HepG2 (cell line): Measurements from ENCODE around the gene MAPK9. TPM values are rescaled to one million over a fixed set of nuclear protein-coding genes. Genes with fewer than 3 reads are reported as not detected.
A peak's percentile ranks its signal among the peaks of the same experiment; 100 is the strongest.

ENCODE experiments used
- AGO1 ChIP-seq: fragments of 200-400 bp; formaldehyde crosslinking; IDR thresholded peaks from 2 replicates; pipeline ENCODE4 v1.6.1; 2017; ENCODE audit warnings: mild to moderate bottlenecking, low read depth, low read length, moderate library complexity; ENCODE audit not compliant: poor library complexity, severe bottlenecking
- HMG20B ChIP-seq: conservative IDR thresholded peaks from 2 replicates; pipeline ENCODE4 v1.6.1; 2016; ENCODE audit warnings: missing genetic modification reagents, missing compliant biosample characterization
- NR2F1 ChIP-seq, 2 experiments: fragments of 450-650 bp in 1 of 2; formaldehyde crosslinking in 1 of 2; IDR thresholded peaks; 2 replicates each; pipeline versions ENCODE4 v1.5.0 to v1.6.1; 2016 to 2020; ENCODE audit warnings: mild to moderate bottlenecking in 1 of 2, missing compliant biosample characterization in 1 of 2, missing genetic modification reagents in 1 of 2, moderate library complexity in 1 of 2
- SETDB1 ChIP-seq: sonication (generic); formaldehyde crosslinking; IDR thresholded peaks from 2 replicates; pipeline ENCODE4 v1.5.1; 2020; ENCODE audit warnings: missing genetic modification reagents, mild to moderate bottlenecking, borderline replicate concordance
- SIN3B ChIP-seq: fragments of 150-350 bp; IDR thresholded peaks from 2 replicates; pipeline ENCODE4 v1.6.1; 2014; ENCODE audit warnings: low read length
- SMC3 ChIP-seq: IDR thresholded peaks from 2 replicates; pipeline ENCODE4 v1.6.1; 2011; ENCODE audit warnings: low read length, improper control_type of control experiment
- SRY ChIP-seq: sonication (generic); formaldehyde crosslinking; IDR thresholded peaks from 2 replicates; pipeline ENCODE4 v1.8.0; 2022; ENCODE audit warnings: mild to moderate bottlenecking, missing genetic modification reagents
- ZNF121 ChIP-seq: sonication (generic); formaldehyde crosslinking; IDR thresholded peaks from 2 replicates; pipeline ENCODE4 v1.5.0; 2020; ENCODE audit warnings: mild to moderate bottlenecking, missing genetic modification reagents
- ZNF451 ChIP-seq: sonication (generic); formaldehyde crosslinking; IDR thresholded peaks from 2 replicates; pipeline ENCODE4 v1.5.0; 2020; ENCODE audit warnings: mild to moderate bottlenecking, missing genetic modification reagents
- ZNF547 ChIP-seq: sonication (generic); formaldehyde crosslinking; IDR thresholded peaks from 2 replicates; pipeline ENCODE4 v1.5.1; 2020; ENCODE audit warnings: mild to moderate bottlenecking, missing genetic modification reagents
- ZNF556 ChIP-seq: sonication (generic); formaldehyde crosslinking; IDR thresholded peaks from 2 replicates; pipeline ENCODE4 v1.4.0; 2020; ENCODE audit warnings: mild to moderate bottlenecking, missing genetic modification reagents, borderline replicate concordance
- polyA plus RNA-seq, 8 experiments: library from polyadenylated mRNA; depleted of rRNA in 3 of 8; stranded (reverse) in 7 of 8; unstranded in 1 of 8; fragments of >200 nt; fragmentation: Illumina TruSeq in 4 of 8; extraction: Trizol in 4 of 8; gene quantifications; 2 replicates each; pipeline versions ENCODE4 v1.2.1 to v1.2.3, GENCODE V29; 2011 to 2016; ENCODE audit warnings: low read depth in 4 of 8, missing spikeins in 1 of 8, mixed read lengths in 1 of 8; ENCODE audit not compliant: insufficient read depth in 1 of 8
- total RNA-seq, 5 experiments: library from RNA; depleted of rRNA; stranded (reverse); fragments of >200 nt; fragmentation: Illumina TruSeq; extraction: Trizol; gene quantifications; 2 replicates each; pipeline ENCODE4 v1.2.3, GENCODE V29; 2016; ENCODE audit warnings: low read depth in 1 of 5
- TF ChIP-seq, protein P1 (sequence below): sonication (generic); formaldehyde crosslinking; IDR thresholded peaks from 2 replicates; pipeline ENCODE4 v1.8.0; 2023; ENCODE audit warnings: mild to moderate bottlenecking, missing genetic modification reagents
- TF ChIP-seq, protein P2 (sequence below): sonication (generic); formaldehyde crosslinking; IDR thresholded peaks from 2 replicates; pipeline ENCODE4 v1.4.0; 2020; ENCODE audit warnings: mild to moderate bottlenecking, missing genetic modification reagents
- TF ChIP-seq, protein P3 (sequence below): sonication (generic); formaldehyde crosslinking; IDR thresholded peaks from 2 replicates; pipeline ENCODE4 v1.5.1; 2020; ENCODE audit warnings: missing genetic modification reagents, mild to moderate bottlenecking, borderline replicate concordance
- TF ChIP-seq, protein P4 (sequence below): IDR thresholded peaks from 2 replicates; pipeline ENCODE4 v1.6.1; 2012; ENCODE audit warnings: low read depth, low read length, improper control_type of control experiment
- TF ChIP-seq, protein P5 (sequence below): sonication (generic); formaldehyde crosslinking; IDR thresholded peaks from 2 replicates; pipeline ENCODE4 v1.5.1; 2020; ENCODE audit warnings: mild to moderate bottlenecking, missing genetic modification reagents, moderate library complexity
- TF ChIP-seq, protein P6 (sequence below), 2 experiments: sonication (generic) in 1 of 2; formaldehyde crosslinking in 1 of 2; IDR thresholded peaks; 2 replicates each; pipeline versions ENCODE4 v1.4.0 to v1.6.1; 2018 to 2020; ENCODE audit warnings: missing genetic modification reagents in 2 of 2, borderline replicate concordance in 1 of 2, low read depth in 1 of 2, mild to moderate bottlenecking in 1 of 2, missing biosample characterization in 1 of 2

Gene MAPK9
- total and polyA plus RNA-seq, 2 of the 13 experiments (the other 11 are each of a cell fraction or from before 2014, with no cell fraction given): 30.1 to 56.1 TPM

DNA sequence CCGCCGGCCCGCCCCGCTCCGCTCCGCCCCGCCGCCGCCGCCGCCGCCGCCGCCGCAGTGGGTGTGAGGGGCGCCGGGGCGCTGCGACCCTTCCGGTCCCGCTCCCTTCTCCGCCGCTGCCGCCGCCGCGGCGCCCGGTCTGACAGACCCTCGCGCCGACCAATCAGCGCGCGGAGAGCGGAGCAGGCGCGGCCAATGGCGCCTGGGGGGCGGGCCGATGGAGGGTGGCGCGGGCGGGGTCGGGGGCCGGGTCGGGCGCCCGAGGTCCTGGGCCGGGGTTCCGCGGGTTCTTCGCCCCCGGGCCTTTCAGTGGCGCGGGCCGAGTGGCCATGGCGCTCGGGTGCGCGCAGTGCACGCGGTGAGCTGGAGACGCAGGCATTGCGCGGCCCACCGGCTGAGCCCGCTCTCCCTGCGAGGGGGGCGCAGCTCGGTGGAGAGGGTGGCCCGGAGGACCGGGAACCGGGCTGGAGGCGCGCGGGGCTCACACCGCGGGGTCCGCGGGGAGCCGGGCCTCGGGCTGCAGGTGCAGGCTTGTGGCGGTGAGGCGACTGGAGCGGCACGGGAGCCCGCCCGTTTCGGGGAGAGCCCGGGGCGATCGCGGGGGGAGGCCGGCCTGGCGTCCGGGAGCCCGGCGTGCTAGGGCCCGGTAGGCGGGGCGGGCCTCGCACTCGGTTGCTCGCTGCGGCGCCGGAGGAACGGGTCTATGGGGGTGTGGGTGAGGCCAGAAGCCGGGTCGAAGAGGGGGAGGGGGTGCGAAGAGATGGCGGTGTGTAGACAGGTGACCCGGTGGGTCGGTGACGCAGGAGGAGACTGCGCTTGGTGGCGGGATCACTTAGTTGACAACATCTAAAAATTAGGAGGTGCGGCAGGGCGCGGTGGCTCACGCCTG is at the start of gene MAPK9 (continued):
- TF ChIP-seq, protein P1, sequence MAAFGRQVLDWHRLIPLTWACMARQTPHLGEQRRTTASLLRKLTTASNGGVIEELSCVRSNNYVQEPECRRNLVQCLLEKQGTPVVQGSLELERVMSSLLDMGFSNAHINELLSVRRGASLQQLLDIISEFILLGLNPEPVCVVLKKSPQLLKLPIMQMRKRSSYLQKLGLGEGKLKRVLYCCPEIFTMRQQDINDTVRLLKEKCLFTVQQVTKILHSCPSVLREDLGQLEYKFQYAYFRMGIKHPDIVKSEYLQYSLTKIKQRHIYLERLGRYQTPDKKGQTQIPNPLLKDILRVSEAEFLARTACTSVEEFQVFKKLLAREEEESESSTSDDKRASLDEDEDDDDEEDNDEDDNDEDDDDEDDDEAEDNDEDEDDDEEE (CRISPR knock-in tag): 0 out of 2 replicates have a peak, but pooled peaks have one; percentile 66
- no peak for TF ChIP-seq NR2F1 (CRISPR knock-in tag; IDR thresholded peaks at IDR 0.05)
- TF ChIP-seq ZNF556: no peak
- TF ChIP-seq ZNF121 (CRISPR knock-in tag): no peak
- TF ChIP-seq ZNF451 (CRISPR knock-in tag): peak; percentile 79
- TF ChIP-seq SIN3B: no peak
- no peak for TF ChIP-seq HMG20B (CRISPR knock-in tag)
- no peak for TF ChIP-seq AGO1
- TF ChIP-seq, protein P2, sequence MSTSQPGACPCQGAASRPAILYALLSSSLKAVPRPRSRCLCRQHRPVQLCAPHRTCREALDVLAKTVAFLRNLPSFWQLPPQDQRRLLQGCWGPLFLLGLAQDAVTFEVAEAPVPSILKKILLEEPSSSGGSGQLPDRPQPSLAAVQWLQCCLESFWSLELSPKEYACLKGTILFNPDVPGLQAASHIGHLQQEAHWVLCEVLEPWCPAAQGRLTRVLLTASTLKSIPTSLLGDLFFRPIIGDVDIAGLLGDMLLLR (CRISPR knock-in tag): 0 out of 2 replicates have a peak, but pooled peaks have one; percentile 40
- peak; percentile 77; the same call in 1 of the 2 replicates for TF ChIP-seq ZNF547
- TF ChIP-seq, protein P3, sequence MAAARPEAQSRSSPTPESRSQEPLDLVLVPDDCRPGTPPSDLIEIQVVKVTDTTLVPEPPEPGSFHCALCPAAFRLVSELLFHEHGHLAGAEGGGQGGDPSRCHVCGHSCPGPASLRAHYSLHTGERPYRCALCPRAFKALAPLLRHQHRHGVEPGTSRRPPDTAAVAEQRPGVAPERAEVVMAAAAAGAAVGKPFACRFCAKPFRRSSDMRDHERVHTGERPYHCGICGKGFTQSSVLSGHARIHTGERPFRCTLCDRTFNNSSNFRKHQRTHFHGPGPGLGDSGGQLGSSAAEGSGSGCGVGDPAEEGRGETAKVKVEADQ (CRISPR knock-in tag): 0 out of 2 replicates have a peak, but pooled peaks have one; percentile 55
- TF ChIP-seq, protein P4, sequence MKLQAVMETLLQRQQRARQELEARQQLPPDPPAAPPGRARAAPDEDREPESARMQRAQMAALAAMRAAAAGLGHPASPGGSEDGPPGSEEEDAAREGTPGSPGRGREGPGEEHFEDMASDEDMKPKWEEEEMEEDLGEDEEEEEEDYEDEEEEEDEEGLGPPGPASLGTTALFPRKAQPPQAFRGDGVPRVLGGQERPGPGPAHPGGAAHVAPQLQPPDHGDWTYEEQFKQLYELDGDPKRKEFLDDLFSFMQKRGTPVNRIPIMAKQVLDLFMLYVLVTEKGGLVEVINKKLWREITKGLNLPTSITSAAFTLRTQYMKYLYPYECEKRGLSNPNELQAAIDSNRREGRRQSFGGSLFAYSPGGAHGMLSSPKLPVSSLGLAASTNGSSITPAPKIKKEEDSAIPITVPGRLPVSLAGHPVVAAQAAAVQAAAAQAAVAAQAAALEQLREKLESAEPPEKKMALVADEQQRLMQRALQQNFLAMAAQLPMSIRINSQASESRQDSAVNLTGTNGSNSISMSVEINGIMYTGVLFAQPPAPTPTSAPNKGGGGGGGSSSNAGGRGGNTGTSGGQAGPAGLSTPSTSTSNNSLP: no peak
- TF ChIP-seq, protein P5, sequence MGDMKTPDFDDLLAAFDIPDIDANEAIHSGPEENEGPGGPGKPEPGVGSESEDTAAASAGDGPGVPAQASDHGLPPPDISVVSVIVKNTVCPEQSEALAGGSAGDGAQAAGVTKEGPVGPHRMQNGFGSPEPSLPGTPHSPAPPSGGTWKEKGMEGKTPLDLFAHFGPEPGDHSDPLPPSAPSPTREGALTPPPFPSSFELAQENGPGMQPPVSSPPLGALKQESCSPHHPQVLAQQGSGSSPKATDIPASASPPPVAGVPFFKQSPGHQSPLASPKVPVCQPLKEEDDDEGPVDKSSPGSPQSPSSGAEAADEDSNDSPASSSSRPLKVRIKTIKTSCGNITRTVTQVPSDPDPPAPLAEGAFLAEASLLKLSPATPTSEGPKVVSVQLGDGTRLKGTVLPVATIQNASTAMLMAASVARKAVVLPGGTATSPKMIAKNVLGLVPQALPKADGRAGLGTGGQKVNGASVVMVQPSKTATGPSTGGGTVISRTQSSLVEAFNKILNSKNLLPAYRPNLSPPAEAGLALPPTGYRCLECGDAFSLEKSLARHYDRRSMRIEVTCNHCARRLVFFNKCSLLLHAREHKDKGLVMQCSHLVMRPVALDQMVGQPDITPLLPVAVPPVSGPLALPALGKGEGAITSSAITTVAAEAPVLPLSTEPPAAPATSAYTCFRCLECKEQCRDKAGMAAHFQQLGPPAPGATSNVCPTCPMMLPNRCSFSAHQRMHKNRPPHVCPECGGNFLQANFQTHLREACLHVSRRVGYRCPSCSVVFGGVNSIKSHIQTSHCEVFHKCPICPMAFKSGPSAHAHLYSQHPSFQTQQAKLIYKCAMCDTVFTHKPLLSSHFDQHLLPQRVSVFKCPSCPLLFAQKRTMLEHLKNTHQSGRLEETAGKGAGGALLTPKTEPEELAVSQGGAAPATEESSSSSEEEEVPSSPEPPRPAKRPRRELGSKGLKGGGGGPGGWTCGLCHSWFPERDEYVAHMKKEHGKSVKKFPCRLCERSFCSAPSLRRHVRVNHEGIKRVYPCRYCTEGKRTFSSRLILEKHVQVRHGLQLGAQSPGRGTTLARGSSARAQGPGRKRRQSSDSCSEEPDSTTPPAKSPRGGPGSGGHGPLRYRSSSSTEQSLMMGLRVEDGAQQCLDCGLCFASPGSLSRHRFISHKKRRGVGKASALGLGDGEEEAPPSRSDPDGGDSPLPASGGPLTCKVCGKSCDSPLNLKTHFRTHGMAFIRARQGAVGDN (CRISPR knock-in tag): peak; percentile 69
- no peak for TF ChIP-seq SETDB1 (CRISPR knock-in tag)
- TF ChIP-seq SRY (CRISPR knock-in tag): peak; percentile 62
- TF ChIP-seq, protein P6, sequence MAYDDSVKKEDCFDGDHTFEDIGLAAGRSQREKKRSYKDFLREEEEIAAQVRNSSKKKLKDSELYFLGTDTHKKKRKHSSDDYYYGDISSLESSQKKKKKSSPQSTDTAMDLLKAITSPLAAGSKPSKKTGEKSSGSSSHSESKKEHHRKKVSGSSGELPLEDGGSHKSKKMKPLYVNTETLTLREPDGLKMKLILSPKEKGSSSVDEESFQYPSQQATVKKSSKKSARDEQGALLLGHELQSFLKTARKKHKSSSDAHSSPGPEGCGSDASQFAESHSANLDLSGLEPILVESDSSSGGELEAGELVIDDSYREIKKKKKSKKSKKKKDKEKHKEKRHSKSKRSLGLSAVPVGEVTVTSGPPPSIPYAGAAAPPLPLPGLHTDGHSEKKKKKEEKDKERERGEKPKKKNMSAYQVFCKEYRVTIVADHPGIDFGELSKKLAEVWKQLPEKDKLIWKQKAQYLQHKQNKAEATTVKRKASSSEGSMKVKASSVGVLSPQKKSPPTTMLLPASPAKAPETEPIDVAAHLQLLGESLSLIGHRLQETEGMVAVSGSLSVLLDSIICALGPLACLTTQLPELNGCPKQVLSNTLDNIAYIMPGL (CRISPR knock-in tag; IDR thresholded peaks at IDR 0.05; ENCODE audit: borderline replicate concordance in 1 of 2, low read depth in 1 of 2): peak in 1 of 2 experiments; percentile 50; a peak in 2 of 4 replicates
- no peak for TF ChIP-seq SMC3
